ENCODE results near the gene DNM1. TPM values are rescaled to one million over a fixed set of nuclear protein-coding genes. Genes with fewer than 3 reads are reported as not detected.

Gene DNM1
- total and polyA plus RNA-seq, 2 experiments from 2014 or later = 36.0 to 42.0 TPM

DNA sequence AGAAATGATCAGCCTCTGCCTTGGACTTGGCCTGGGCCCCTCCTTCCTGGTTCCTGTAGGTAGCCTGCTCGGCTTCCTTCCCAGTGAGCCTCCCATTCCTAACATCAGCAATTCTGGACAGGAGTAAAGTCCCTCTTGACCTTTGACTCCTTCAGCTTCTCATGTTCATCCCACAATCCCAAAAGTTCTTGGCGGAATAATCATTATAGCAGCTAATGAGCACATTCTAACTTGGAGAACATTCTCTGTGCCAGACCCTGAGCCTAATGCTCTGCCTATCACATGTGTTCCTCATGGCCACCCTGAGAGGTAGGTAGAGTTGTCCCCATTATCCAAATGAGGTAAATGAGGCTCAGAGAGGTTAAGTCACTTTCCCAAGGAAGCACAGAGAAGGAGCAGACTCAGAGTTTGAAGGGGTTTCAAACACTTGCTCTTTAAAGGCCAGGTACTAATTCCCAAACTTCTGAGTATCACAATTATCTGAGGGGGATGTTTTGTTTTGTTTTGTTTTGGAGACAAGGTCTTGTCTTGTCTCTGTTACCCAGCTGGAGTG, 94.1 kb downstream of the DNM1 start:
- Histone ChIP-seq H3K4me3 (no peak overlapping the region), H3K27ac (ENCODE audit: low read depth) (no peak overlapping the region), H3K27me3 (ENCODE audit: insufficient read depth) (no peaks in the 10 kb centered on the region), H3K4me2 (no peak overlapping the region), H3F3A (replicated peaks; ENCODE audit: low read depth) (0 out of 2 replicates have a peak, but pooled peaks cover 2% of the 10 kb centered on the region), H3K9me2 (ENCODE audit: insufficient read depth) (no peaks in the 10 kb centered on the region), H3K36me3 (ENCODE audit: insufficient read depth) (no peaks in the 10 kb centered on the region), H4K20me1 (replicated peaks; ENCODE audit: insufficient read depth) (no peaks in the 10 kb centered on the region), H3K79me2 (replicated peaks; ENCODE audit: insufficient read depth) (no peaks in the 10 kb centered on the region), H3K4me1 (ENCODE audit: insufficient read depth) (no peaks in the 10 kb centered on the region; the same call in 1 of the 2 replicates), H2AFZ (no peak overlapping the region)
- no peaks in the 10 kb centered on the region for H3K9me3 Mint-ChIP-seq
- H3K36me3 Mint-ChIP-seq (ENCODE audit: low read depth) = no peaks in the 10 kb centered on the region
- H3K27me3 Mint-ChIP-seq (ENCODE audit: insufficient read depth, low read depth, poor library complexity) = peaks cover 9% of the 10 kb centered on the region
- no peak for DNase-seq (ENCODE audit: low spot score)
- ATAC-seq = no peak
- H3K27ac Mint-ChIP-seq = no peak overlapping the region
- H3K4me1 Mint-ChIP-seq = peaks cover 3% of the 10 kb centered on the region; the same call in 2 of the 3 replicates
- H3K4me3 Mint-ChIP-seq = no peak overlapping the region
- TF ChIP-seq EZH2 (IDR thresholded peaks at IDR 0.05; ENCODE audit: low read depth, unreplicated experiment) = no peak
- no peak for TF ChIP-seq STAT1 (IDR thresholded peaks at IDR 0.05; ENCODE audit: unreplicated experiment)
- TF ChIP-seq EZH2phosphoT487 (IDR thresholded peaks at IDR 0.05; ENCODE audit: unreplicated experiment) = no peak
- TF ChIP-seq, protein P1, sequence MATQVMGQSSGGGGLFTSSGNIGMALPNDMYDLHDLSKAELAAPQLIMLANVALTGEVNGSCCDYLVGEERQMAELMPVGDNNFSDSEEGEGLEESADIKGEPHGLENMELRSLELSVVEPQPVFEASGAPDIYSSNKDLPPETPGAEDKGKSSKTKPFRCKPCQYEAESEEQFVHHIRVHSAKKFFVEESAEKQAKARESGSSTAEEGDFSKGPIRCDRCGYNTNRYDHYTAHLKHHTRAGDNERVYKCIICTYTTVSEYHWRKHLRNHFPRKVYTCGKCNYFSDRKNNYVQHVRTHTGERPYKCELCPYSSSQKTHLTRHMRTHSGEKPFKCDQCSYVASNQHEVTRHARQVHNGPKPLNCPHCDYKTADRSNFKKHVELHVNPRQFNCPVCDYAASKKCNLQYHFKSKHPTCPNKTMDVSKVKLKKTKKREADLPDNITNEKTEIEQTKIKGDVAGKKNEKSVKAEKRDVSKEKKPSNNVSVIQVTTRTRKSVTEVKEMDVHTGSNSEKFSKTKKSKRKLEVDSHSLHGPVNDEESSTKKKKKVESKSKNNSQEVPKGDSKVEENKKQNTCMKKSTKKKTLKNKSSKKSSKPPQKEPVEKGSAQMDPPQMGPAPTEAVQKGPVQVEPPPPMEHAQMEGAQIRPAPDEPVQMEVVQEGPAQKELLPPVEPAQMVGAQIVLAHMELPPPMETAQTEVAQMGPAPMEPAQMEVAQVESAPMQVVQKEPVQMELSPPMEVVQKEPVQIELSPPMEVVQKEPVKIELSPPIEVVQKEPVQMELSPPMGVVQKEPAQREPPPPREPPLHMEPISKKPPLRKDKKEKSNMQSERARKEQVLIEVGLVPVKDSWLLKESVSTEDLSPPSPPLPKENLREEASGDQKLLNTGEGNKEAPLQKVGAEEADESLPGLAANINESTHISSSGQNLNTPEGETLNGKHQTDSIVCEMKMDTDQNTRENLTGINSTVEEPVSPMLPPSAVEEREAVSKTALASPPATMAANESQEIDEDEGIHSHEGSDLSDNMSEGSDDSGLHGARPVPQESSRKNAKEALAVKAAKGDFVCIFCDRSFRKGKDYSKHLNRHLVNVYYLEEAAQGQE (IDR thresholded peaks at IDR 0.05; ENCODE audit: unreplicated experiment) = no peak
- TF ChIP-seq NANOG (IDR thresholded peaks at IDR 0.05; ENCODE audit: borderline replicate concordance) = no peak
- no peak for TF ChIP-seq JUNB (IDR thresholded peaks at IDR 0.05; ENCODE audit: unreplicated experiment)
- TF ChIP-seq POLR2AphosphoS5 (IDR thresholded peaks at IDR 0.05; ENCODE audit: low read depth) = no peak
- TF ChIP-seq, protein P2, sequence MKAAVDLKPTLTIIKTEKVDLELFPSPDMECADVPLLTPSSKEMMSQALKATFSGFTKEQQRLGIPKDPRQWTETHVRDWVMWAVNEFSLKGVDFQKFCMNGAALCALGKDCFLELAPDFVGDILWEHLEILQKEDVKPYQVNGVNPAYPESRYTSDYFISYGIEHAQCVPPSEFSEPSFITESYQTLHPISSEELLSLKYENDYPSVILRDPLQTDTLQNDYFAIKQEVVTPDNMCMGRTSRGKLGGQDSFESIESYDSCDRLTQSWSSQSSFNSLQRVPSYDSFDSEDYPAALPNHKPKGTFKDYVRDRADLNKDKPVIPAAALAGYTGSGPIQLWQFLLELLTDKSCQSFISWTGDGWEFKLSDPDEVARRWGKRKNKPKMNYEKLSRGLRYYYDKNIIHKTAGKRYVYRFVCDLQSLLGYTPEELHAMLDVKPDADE (IDR thresholded peaks at IDR 0.05) = no peak
- TF ChIP-seq, protein P3, sequence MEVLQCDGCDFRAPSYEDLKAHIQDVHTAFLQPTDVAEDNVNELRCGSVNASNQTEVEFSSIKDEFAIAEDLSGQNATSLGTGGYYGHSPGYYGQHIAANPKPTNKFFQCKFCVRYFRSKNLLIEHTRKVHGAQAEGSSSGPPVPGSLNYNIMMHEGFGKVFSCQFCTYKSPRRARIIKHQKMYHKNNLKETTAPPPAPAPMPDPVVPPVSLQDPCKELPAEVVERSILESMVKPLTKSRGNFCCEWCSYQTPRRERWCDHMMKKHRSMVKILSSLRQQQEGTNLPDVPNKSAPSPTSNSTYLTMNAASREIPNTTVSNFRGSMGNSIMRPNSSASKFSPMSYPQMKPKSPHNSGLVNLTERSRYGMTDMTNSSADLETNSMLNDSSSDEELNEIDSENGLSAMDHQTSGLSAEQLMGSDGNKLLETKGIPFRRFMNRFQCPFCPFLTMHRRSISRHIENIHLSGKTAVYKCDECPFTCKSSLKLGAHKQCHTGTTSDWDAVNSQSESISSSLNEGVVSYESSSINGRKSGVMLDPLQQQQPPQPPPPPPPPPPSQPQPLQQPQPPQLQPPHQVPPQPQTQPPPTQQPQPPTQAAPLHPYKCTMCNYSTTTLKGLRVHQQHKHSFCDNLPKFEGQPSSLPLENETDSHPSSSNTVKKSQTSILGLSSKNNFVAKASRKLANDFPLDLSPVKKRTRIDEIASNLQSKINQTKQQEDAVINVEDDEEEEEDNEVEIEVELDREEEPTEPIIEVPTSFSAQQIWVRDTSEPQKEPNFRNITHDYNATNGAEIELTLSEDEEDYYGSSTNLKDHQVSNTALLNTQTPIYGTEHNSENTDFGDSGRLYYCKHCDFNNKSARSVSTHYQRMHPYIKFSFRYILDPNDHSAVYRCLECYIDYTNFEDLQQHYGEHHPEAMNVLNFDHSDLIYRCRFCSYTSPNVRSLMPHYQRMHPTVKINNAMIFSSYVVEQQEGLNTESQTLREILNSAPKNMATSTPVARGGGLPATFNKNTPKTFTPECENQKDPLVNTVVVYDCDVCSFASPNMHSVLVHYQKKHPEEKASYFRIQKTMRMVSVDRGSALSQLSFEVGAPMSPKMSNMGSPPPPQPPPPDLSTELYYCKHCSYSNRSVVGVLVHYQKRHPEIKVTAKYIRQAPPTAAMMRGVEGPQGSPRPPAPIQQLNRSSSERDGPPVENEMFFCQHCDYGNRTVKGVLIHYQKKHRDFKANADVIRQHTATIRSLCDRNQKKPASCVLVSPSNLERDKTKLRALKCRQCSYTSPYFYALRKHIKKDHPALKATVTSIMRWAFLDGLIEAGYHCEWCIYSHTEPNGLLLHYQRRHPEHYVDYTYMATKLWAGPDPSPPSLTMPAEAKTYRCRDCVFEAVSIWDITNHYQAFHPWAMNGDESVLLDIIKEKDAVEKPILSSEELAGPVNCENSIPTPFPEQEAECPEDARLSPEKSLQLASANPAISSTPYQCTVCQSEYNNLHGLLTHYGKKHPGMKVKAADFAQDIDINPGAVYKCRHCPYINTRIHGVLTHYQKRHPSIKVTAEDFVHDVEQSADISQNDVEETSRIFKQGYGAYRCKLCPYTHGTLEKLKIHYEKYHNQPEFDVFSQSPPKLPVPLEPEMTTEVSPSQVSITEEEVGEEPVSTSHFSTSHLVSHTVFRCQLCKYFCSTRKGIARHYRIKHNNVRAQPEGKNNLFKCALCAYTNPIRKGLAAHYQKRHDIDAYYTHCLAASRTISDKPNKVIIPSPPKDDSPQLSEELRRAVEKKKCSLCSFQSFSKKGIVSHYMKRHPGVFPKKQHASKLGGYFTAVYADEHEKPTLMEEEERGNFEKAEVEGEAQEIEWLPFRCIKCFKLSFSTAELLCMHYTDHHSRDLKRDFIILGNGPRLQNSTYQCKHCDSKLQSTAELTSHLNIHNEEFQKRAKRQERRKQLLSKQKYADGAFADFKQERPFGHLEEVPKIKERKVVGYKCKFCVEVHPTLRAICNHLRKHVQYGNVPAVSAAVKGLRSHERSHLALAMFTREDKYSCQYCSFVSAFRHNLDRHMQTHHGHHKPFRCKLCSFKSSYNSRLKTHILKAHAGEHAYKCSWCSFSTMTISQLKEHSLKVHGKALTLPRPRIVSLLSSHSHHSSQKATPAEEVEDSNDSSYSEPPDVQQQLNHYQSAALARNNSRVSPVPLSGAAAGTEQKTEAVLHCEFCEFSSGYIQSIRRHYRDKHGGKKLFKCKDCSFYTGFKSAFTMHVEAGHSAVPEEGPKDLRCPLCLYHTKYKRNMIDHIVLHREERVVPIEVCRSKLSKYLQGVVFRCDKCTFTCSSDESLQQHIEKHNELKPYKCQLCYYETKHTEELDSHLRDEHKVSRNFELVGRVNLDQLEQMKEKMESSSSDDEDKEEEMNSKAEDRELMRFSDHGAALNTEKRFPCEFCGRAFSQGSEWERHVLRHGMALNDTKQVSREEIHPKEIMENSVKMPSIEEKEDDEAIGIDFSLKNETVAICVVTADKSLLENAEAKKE (CRISPR knock-in tag; IDR thresholded peaks at IDR 0.05) = no peak
- no peak for TF ChIP-seq CREB1 (CRISPR knock-in tag; IDR thresholded peaks at IDR 0.05; ENCODE audit: low read depth)

Data from GM23338 (cell line).